ENCODE results near the gene SNED1.

SNED1 gene

DNA sequence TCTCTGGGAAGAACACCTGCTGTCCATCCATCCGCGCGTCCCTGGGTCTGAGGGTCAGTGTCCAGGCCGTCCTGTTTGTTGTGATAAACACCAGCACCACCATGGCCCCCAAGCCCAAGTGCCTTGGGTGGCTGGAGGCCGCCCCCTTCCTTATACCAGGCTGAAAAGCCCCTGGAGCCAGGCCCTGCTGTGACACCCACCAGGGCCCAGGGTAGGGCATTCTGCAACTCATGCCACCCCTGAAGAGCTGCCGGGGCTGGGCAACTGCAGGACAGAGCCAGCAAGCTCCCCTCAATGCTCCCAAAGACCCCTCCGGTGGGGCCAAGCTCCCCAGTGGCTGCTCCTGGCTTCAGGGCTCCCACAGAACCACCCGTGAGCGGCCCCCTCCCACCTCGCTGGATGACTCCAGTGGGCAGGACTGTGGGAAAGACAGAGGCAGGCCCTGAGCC is 31.9 kb upstream of the SNED1 start:
- Histone ChIP-seq H3K4me3 (IDR thresholded peaks at IDR 0.05; ENCODE audit: insufficient read depth, low read depth, low read length) (no peak overlapping the region), H3K36me3 (ENCODE audit: insufficient read depth) (no peaks in the 10 kb centered on the region), H3K27ac (no peak overlapping the region), H3K9ac (no peak overlapping the region), H3K4me2 (no peak overlapping the region), H3K79me2 (ENCODE audit: insufficient read depth, low read depth) (no peaks in the 10 kb centered on the region), H3K27me3 (ENCODE audit: insufficient read depth, low read depth) (peaks cover 25% of the 10 kb centered on the region), H3K4me1 (ENCODE audit: low read depth, poor library complexity, severe bottlenecking) (no peaks in the 10 kb centered on the region), H4K20me1 (ENCODE audit: insufficient read depth) (no peaks in the 10 kb centered on the region), H2AFZ (ENCODE audit: low read depth) (no peak overlapping the region)
- no peak for TF ChIP-seq CTCF (conservative IDR thresholded peaks at IDR 0.05; ENCODE audit: low read depth, low read length)

DNA sequence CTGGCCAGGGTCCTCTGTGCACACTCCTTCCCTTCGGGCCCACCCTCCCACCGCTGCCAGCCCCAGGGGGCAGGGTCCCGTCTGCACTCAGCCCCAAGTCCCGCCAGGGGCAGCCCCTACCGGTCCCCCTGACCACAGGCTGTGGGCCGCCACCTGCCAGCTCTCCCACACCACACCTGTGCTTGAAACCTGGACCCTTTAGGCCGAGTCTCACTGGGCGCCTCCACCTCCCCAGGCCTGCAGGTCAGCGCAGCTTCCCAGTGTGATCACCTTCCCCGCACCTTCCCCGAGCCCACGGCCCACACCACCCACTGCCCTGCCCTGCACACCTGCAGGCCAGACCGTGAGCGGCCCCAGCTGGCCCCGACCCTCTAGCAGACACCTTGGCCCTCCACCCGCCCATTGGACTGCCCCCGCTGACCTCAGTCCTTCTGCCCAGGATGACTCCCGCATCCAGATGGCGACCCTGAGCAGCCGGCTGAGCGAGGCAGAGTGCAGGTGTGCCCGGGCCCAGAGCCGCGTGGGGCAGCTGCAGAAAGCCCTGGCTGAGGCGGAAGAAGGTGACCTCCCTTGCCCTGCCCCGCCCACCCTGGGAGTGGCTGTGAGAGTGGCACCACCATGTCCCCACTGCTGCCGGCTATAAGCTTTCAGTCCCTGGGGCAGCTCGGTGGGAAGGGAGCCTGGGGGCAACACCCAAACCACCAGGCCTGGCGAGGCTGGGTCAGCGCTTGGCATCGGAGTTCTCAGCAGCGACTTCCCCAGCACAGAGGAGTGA is 31.3 kb upstream of the SNED1 start:
- H3K4me1 ChIP-seq (ENCODE audit: low read depth, poor library complexity, severe bottlenecking): no peaks in the 10 kb centered on the region
- H2AFZ ChIP-seq (ENCODE audit: low read depth): no peak overlapping the region
- no peak overlapping the region for H3K4me3 ChIP-seq (IDR thresholded peaks at IDR 0.05; ENCODE audit: insufficient read depth, low read depth, low read length)
- TF ChIP-seq CTCF (conservative IDR thresholded peaks at IDR 0.05; ENCODE audit: low read depth, low read length): no peak
- no peaks in the 10 kb centered on the region for H4K20me1 ChIP-seq (ENCODE audit: insufficient read depth)
- H3K27ac ChIP-seq: no peak overlapping the region
- no peaks in the 10 kb centered on the region for H3K79me2 ChIP-seq (ENCODE audit: insufficient read depth, low read depth)
- peaks cover 31% of the 10 kb centered on the region for H3K27me3 ChIP-seq (ENCODE audit: insufficient read depth, low read depth)
- H3K36me3 ChIP-seq (ENCODE audit: insufficient read depth): no peaks in the 10 kb centered on the region
- H3K4me2 ChIP-seq: no peak overlapping the region
- H3K9ac ChIP-seq: no peak overlapping the region

DNA sequence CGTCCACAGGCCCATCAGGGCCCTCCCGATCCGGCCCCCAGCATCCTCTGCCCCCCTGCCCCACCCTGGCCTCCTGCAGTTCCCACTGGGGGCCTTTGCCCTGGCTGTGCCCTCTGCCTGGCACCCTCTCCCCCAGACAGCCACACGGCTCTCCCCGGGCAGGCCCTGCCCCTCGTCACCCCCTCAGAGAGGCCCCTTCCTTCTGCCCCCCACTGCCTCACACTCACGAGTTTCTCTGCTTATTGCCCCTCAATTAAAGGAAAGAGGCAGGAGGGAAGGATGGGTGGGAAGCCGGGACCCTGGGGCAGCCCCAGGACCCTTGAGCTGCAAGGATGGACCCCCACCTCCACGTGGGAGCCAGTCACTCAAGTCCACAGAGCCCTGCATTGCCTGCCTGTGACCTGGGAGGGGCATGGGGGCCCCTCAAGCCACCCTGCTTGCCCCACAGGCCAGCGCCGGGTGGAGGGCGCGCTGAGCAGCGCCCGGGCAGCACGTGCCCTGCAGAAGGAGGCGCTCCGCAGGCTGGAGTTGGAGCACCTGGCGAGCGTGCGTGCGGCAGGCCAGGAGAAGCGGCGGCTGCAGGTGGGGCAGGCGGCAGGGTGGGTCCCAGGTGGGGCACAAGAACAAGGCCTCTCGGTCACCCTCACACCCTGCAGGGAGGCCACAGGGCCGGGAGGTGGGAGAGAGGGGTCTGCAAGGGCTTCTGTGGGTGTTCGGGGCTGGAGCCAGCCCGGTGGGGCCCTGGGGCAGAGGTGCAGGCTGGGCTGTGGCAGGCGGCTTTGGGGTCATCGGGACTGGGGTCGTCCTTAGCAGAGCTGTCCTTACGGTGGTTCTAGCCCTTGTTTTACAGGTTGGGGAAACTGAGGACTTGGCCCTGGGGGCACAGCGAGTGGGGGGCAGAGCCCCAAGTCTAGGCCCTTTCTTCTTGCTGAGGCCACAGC is 30.5 kb upstream of the SNED1 start:
- TF ChIP-seq CTCF (conservative IDR thresholded peaks at IDR 0.05; ENCODE audit: low read depth, low read length): no peak

GRCh38 chr2:240968731-240969624 is 29.4 kb upstream of the SNED1 start:
- Histone ChIP-seq H3K27me3 (ENCODE audit: insufficient read depth, low read depth) (peaks cover 42% of the 10 kb centered on the region), H3K4me2 (no peak overlapping the region), H3K4me1 (ENCODE audit: low read depth, poor library complexity, severe bottlenecking) (no peaks in the 10 kb centered on the region), H3K36me3 (ENCODE audit: insufficient read depth) (no peaks in the 10 kb centered on the region), H3K9ac (no peak overlapping the region), H3K27ac (no peak overlapping the region), H2AFZ (ENCODE audit: low read depth) (no peak overlapping the region), H4K20me1 (ENCODE audit: insufficient read depth) (no peaks in the 10 kb centered on the region), H3K79me2 (ENCODE audit: insufficient read depth, low read depth) (no peaks in the 10 kb centered on the region), H3K4me3 (IDR thresholded peaks at IDR 0.05; ENCODE audit: insufficient read depth, low read depth, low read length) (no peak overlapping the region)
- no peak for TF ChIP-seq CTCF (conservative IDR thresholded peaks at IDR 0.05; ENCODE audit: low read depth, low read length)

More for the DNA sequence above, 30.5 kb upstream of the SNED1 start:
- no peaks in the 10 kb centered on the region for H4K20me1 ChIP-seq (ENCODE audit: insufficient read depth)
- no peak overlapping the region for H3K4me3 ChIP-seq (IDR thresholded peaks at IDR 0.05; ENCODE audit: insufficient read depth, low read depth, low read length)
- no peaks in the 10 kb centered on the region for H3K36me3 ChIP-seq (ENCODE audit: insufficient read depth)
- no peaks in the 10 kb centered on the region for H3K79me2 ChIP-seq (ENCODE audit: insufficient read depth, low read depth)
- H3K9ac ChIP-seq: no peak overlapping the region
- H3K4me2 ChIP-seq: no peak overlapping the region
- H3K4me1 ChIP-seq (ENCODE audit: low read depth, poor library complexity, severe bottlenecking): no peaks in the 10 kb centered on the region
- peaks cover 36% of the 10 kb centered on the region for H3K27me3 ChIP-seq (ENCODE audit: insufficient read depth, low read depth)
- no peak overlapping the region for H3K27ac ChIP-seq
- H2AFZ ChIP-seq (ENCODE audit: low read depth): no peak overlapping the region
